GM06990 (cell line): Measurements from ENCODE around the gene NUAK1.

ENCODE experiments used
- DNase-seq: peaks from one replicate; pipeline ENCODE4 v3.0.0-alpha.2; 2011; ENCODE audit not compliant: insufficient read length; ENCODE audit errors: extremely low read depth
- H3K27me3 ChIP-seq: replicated peaks from 2 replicates; pipeline ENCODE4 v1.6.0; 2011; ENCODE audit warnings: low read length; ENCODE audit not compliant: control insufficient read depth, insufficient read depth
- H3K36me3 ChIP-seq: 2 replicates; pipeline ENCODE4 v1.5.1; 2011; ENCODE audit warnings: low read length; ENCODE audit not compliant: control insufficient read depth, insufficient read depth
- H3K4me3 ChIP-seq: replicated peaks from 2 replicates; pipeline ENCODE4 v1.5.1; 2011; ENCODE audit warnings: low read depth, mild to moderate bottlenecking, control low read depth, low read length
- CTCF ChIP-seq: IDR thresholded peaks from 2 replicates; pipeline ENCODE4 v1.5.1; 2011; ENCODE audit warnings: low read length, control low read depth, mild to moderate bottlenecking, inconsistent platforms; ENCODE audit not compliant: insufficient read depth, poor library complexity, severe bottlenecking

NUAK1 gene

GRCh38 chr12:106120519-106121105, 18.1 kb downstream of the NUAK1 start:
- TF ChIP-seq CTCF: no peak
- Histone ChIP-seq H3K4me3 (no peak overlapping the region), H3K27me3 (no peaks in the 10 kb centered on the region), H3K36me3 (no peaks in the 10 kb centered on the region)
- no peak for DNase-seq

GRCh38 chr12:106119301-106119700, 19.5 kb downstream of the NUAK1 start:
- no peaks in the 10 kb centered on the region for H3K27me3 ChIP-seq
- TF ChIP-seq CTCF: no peak
- no peak overlapping the region for H3K4me3 ChIP-seq
- no peaks in the 10 kb centered on the region for H3K36me3 ChIP-seq
- DNase-seq: no peak

- Histone ChIP-seq H3K27me3 (no peaks in the 10 kb centered on the region), H3K4me3 (no peak overlapping the region), H3K36me3 (no peaks in the 10 kb centered on the region)
- no peak for DNase-seq
- TF ChIP-seq CTCF: no peak
These were observed 20.2 kb downstream of the NUAK1 start for GRCh38 chr12:106118381-106119130.

GRCh38 chr12:106115440-106115839, 23.3 kb downstream of the NUAK1 start:
- H3K4me3 ChIP-seq: no peak overlapping the region
- DNase-seq: no peak
- no peaks in the 10 kb centered on the region for H3K36me3 ChIP-seq
- TF ChIP-seq CTCF: no peak
- no peaks in the 10 kb centered on the region for H3K27me3 ChIP-seq

GRCh38 chr12:106114447-106115068, 24.2 kb downstream of the NUAK1 start:
- H3K27me3 ChIP-seq: no peaks in the 10 kb centered on the region

More at GRCh38 chr12:106114447-106115068, 24.2 kb downstream of the NUAK1 start:
- Histone ChIP-seq H3K4me3 (no peak overlapping the region), H3K36me3 (no peaks in the 10 kb centered on the region)
- DNase-seq: no peak
- TF ChIP-seq CTCF: no peak
